Measurements from ENCODE around the gene CLDN18. TPM values are rescaled to one million over a fixed set of nuclear protein-coding genes. Genes with fewer than 3 reads are reported as not detected.
A peak's percentile ranks its signal among the peaks of the same experiment; 100 is the strongest.

Gene CLDN18
- total RNA-seq, 1 experiment from 2014 or later, result 0.85 TPM

- no peak for TF ChIP-seq CTCF (IDR thresholded peaks at IDR 0.05; ENCODE audit: unreplicated experiment)
- no peaks in the 10 kb centered on the region for H3K9me3 Mint-ChIP-seq (ENCODE audit: low read depth, unreplicated experiment)
- no peak for DNase-seq
- H3K27me3 Mint-ChIP-seq (ENCODE audit: unreplicated experiment), result no peaks in the 10 kb centered on the region
- no peak overlapping the region for H3K4me3 Mint-ChIP-seq (ENCODE audit: low read depth, unreplicated experiment)
- no peaks in the 10 kb centered on the region for H3K36me3 Mint-ChIP-seq (ENCODE audit: insufficient read depth, unreplicated experiment)
- no TSS peak for BruUV-seq (replicated peaks)
- CTCF ChIA-PET, result no interaction called here
- no peaks in the 10 kb centered on the region for H3K4me1 Mint-ChIP-seq (ENCODE audit: low read depth, unreplicated experiment)
- no peak overlapping the region for H3K27ac Mint-ChIP-seq (ENCODE audit: unreplicated experiment)
- intact Hi-C loops (cut with micrococcal nuclease; ENCODE audit: unreplicated experiment), result no loop called here
Observed at GRCh38 chr3:138046955-138047354, 37.0 kb downstream of the CLDN18 start.

GRCh38 chr3:138047596-138048158, 37.7 kb downstream of the CLDN18 start:
- no peak for DNase-seq
- H3K4me3 Mint-ChIP-seq (ENCODE audit: low read depth, unreplicated experiment), result no peak overlapping the region
- TF ChIP-seq CTCF (IDR thresholded peaks at IDR 0.05; ENCODE audit: unreplicated experiment), result no peak
- BruUV-seq (replicated peaks), result no TSS peak
- H3K27ac Mint-ChIP-seq (ENCODE audit: unreplicated experiment), result no peak overlapping the region
- no peaks in the 10 kb centered on the region for H3K36me3 Mint-ChIP-seq (ENCODE audit: insufficient read depth, unreplicated experiment)
- CTCF ChIA-PET, result no interaction called here
- H3K27me3 Mint-ChIP-seq (ENCODE audit: unreplicated experiment), result no peaks in the 10 kb centered on the region
- no peaks in the 10 kb centered on the region for H3K9me3 Mint-ChIP-seq (ENCODE audit: low read depth, unreplicated experiment)
- intact Hi-C loops (cut with micrococcal nuclease; ENCODE audit: unreplicated experiment), result no loop called here
- no peaks in the 10 kb centered on the region for H3K4me1 Mint-ChIP-seq (ENCODE audit: low read depth, unreplicated experiment)

GRCh38 chr3:138049157-138049919, 39.4 kb downstream of the CLDN18 start:
- no peaks in the 10 kb centered on the region for H3K9me3 Mint-ChIP-seq (ENCODE audit: low read depth, unreplicated experiment)
- intact Hi-C loops (cut with micrococcal nuclease; ENCODE audit: unreplicated experiment), result no loop called here
- peak; percentile 21 for TF ChIP-seq CTCF (IDR thresholded peaks at IDR 0.05; ENCODE audit: unreplicated experiment)
- CTCF ChIA-PET, result no interaction called here
- no peak overlapping the region for H3K27ac Mint-ChIP-seq (ENCODE audit: unreplicated experiment)
- H3K4me3 Mint-ChIP-seq (ENCODE audit: low read depth, unreplicated experiment), result no peak overlapping the region
- H3K36me3 Mint-ChIP-seq (ENCODE audit: insufficient read depth, unreplicated experiment), result no peaks in the 10 kb centered on the region
- BruUV-seq (replicated peaks), result no TSS peak
- no peaks in the 10 kb centered on the region for H3K27me3 Mint-ChIP-seq (ENCODE audit: unreplicated experiment)
- no peak for DNase-seq
- no peaks in the 10 kb centered on the region for H3K4me1 Mint-ChIP-seq (ENCODE audit: low read depth, unreplicated experiment)

- Mint-ChIP-seq H3K9me3 (ENCODE audit: low read depth, unreplicated experiment) (no peaks in the 10 kb centered on the region), H3K27me3 (ENCODE audit: unreplicated experiment) (no peaks in the 10 kb centered on the region), H3K27ac (ENCODE audit: unreplicated experiment) (no peak overlapping the region), H3K4me3 (ENCODE audit: low read depth, unreplicated experiment) (no peak overlapping the region), H3K4me1 (ENCODE audit: low read depth, unreplicated experiment) (no peaks in the 10 kb centered on the region), H3K36me3 (ENCODE audit: insufficient read depth, unreplicated experiment) (no peaks in the 10 kb centered on the region)
- CTCF ChIA-PET, result interaction anchor here (0.7 to 1.6 kb wide), 3 partner anchors 81 to 1020 kb away, joined by 4 to 8 read pairs (median 4); no protein-coding TSS in a partner anchor
- DNase-seq, result peak; percentile 75
- intact Hi-C loops (cut with micrococcal nuclease; ENCODE audit: unreplicated experiment), result loop anchor here (1.0 to 2.0 kb wide), 4 partner anchors 53 to 947 kb away; no protein-coding TSS in a partner anchor
- BruUV-seq (replicated peaks), result no TSS peak
- peak; percentile 80 for TF ChIP-seq CTCF (IDR thresholded peaks at IDR 0.05; ENCODE audit: unreplicated experiment)
Observed at GRCh38 chr3:138051947-138052802, 42.2 kb downstream of the CLDN18 start.
